GM18907 (cell line): ENCODE results near the gene UBE2O.

Experiments used
- ATAC-seq: cut with Tn5 transposase; IDR thresholded peaks from one replicate; pipeline ENCODE4 v1.9.1; 2021; ENCODE audit warnings: mild to moderate bottlenecking, moderate library complexity; ENCODE audit not compliant: unreplicated experiment

Gene UBE2O

GRCh38 chr17:76419576-76420260, 33.2 kb downstream of the UBE2O start:
- ATAC-seq, result no peak

GRCh38 chr17:76417499-76418143, 35.3 kb downstream of the UBE2O start:
- ATAC-seq, result no peak

GRCh38 chr17:76416899-76417298, 36.1 kb downstream of the UBE2O start:
- ATAC-seq, result no peak

- no peak for ATAC-seq
Measured at GRCh38 chr17:76416457-76416856, 36.5 kb downstream of the UBE2O start.

GRCh38 chr17:76415786-76416185, 37.2 kb downstream of the UBE2O start:
- no peak for ATAC-seq

GRCh38 chr17:76414334-76415295, 38.3 kb downstream of the UBE2O start:
- no peak for ATAC-seq

- ATAC-seq, result no peak
Measured at GRCh38 chr17:76411247-76411646, 41.7 kb downstream of the UBE2O start.

- no peak for ATAC-seq
Measured at GRCh38 chr17:76410328-76410965, 42.5 kb downstream of the UBE2O start.

- ATAC-seq, result no peak
Measured at GRCh38 chr17:76408037-76408849, 44.7 kb downstream of the UBE2O start.

GRCh38 chr17:76407509-76407908, 45.4 kb downstream of the UBE2O start:
- no peak for ATAC-seq

GRCh38 chr17:76405967-76406647, 46.8 kb downstream of the UBE2O start:
- no peak for ATAC-seq

GRCh38 chr17:76405607-76405966, 47.4 kb downstream of the UBE2O start:
- ATAC-seq, result no peak

- ATAC-seq, result no peak
Measured at GRCh38 chr17:76404976-76405563, 47.9 kb downstream of the UBE2O start.

GRCh38 chr17:76404256-76404655, 48.7 kb downstream of the UBE2O start:
- ATAC-seq, result no peak

- no peak for ATAC-seq
Measured at GRCh38 chr17:76402711-76403110, 50.2 kb downstream of the UBE2O start.

GRCh38 chr17:76399175-76400172, 53.5 kb downstream of the UBE2O start:
- ATAC-seq, result no peak

- no peak for ATAC-seq
Measured at GRCh38 chr17:76398523-76399174, 54.3 kb downstream of the UBE2O start.
